Measurements from ENCODE around the gene DGKI.

The DGKI gene

GRCh38 chr7:137592232-137592896 lies 254.4 kb downstream of the DGKI start:
- no peak overlapping the region for H3K4me3 ChIP-seq (ENCODE audit: low read length)
- no peaks in the 10 kb centered on the region for H3K27me3 ChIP-seq (ENCODE audit: control insufficient read depth, insufficient read depth, low read length)
- H3K9me3 ChIP-seq (ENCODE audit: control insufficient read depth, low read depth, low read length) = no peaks in the 10 kb centered on the region
- no peak overlapping the region for H3K27ac ChIP-seq (ENCODE audit: low read length)
- H3K9ac ChIP-seq (ENCODE audit: low read length) = no peak overlapping the region
- H3K4me1 ChIP-seq (ENCODE audit: control insufficient read depth, low read depth, low read length) = peaks cover 16% of the 10 kb centered on the region
- no peaks in the 10 kb centered on the region for H3K36me3 ChIP-seq (ENCODE audit: control insufficient read depth, low read depth, low read length)

DNA sequence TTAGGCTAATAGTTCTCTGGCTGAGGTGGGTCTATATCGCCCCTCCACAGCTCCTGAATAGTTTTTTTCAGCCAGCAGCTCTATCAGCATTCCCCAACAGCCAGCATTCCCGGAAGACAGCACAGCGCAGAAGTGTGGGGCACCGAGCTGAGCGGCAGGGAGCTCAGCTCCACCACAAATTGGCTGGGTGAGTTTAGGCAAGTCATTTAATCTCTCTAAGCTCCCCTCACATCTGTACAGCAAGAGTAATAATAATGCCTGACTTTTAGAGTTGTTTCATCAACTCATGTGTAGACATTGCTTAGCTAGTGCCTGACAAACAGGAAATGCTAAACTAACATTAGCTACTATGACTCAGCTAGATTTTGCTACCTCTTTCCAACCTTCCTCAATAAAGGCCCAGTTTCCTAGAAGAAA lies 255.3 kb downstream of the DGKI start:
- Histone ChIP-seq H3K9ac (ENCODE audit: low read length) (no peak overlapping the region), H3K27ac (ENCODE audit: low read length) (no peak overlapping the region), H3K27me3 (ENCODE audit: control insufficient read depth, insufficient read depth, low read length) (no peaks in the 10 kb centered on the region), H3K36me3 (ENCODE audit: control insufficient read depth, low read depth, low read length) (no peaks in the 10 kb centered on the region), H3K4me1 (ENCODE audit: control insufficient read depth, low read depth, low read length) (peaks cover 16% of the 10 kb centered on the region), H3K4me3 (ENCODE audit: low read length) (no peak overlapping the region), H3K9me3 (ENCODE audit: control insufficient read depth, low read depth, low read length) (no peaks in the 10 kb centered on the region)

DNA sequence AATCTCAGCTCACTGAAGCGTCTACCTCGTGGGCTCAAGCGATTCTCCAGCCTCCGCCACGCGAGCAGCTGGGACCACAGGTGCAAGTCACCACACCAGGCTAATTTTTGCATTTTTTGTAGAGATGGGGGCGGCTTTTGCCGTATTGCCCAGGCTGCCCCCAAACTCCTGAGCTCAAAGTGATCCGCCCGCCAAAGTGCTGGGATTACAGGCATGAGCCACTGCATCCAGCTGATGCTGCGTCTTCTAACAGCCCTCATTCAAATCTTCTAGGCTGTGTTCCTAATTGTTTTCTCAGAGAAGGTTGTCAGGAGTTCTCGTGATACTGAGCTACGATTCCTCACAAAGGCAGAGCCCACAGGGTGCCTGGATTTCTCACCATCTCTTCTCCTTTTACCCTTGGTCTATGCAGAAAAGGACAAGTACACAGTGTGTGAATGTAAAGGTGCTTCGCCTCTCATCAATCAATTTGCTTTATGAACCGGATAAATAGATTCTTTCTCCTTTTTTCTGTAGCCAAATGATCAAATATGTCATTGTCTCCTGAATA lies 255.9 kb downstream of the DGKI start:
- Histone ChIP-seq H3K27ac (ENCODE audit: low read length) (no peak overlapping the region), H3K4me1 (ENCODE audit: control insufficient read depth, low read depth, low read length) (peaks cover 16% of the 10 kb centered on the region), H3K27me3 (ENCODE audit: control insufficient read depth, insufficient read depth, low read length) (no peaks in the 10 kb centered on the region), H3K9me3 (ENCODE audit: control insufficient read depth, low read depth, low read length) (no peaks in the 10 kb centered on the region), H3K9ac (ENCODE audit: low read length) (no peak overlapping the region), H3K36me3 (ENCODE audit: control insufficient read depth, low read depth, low read length) (no peaks in the 10 kb centered on the region), H3K4me3 (ENCODE audit: low read length) (no peak overlapping the region)

DNA sequence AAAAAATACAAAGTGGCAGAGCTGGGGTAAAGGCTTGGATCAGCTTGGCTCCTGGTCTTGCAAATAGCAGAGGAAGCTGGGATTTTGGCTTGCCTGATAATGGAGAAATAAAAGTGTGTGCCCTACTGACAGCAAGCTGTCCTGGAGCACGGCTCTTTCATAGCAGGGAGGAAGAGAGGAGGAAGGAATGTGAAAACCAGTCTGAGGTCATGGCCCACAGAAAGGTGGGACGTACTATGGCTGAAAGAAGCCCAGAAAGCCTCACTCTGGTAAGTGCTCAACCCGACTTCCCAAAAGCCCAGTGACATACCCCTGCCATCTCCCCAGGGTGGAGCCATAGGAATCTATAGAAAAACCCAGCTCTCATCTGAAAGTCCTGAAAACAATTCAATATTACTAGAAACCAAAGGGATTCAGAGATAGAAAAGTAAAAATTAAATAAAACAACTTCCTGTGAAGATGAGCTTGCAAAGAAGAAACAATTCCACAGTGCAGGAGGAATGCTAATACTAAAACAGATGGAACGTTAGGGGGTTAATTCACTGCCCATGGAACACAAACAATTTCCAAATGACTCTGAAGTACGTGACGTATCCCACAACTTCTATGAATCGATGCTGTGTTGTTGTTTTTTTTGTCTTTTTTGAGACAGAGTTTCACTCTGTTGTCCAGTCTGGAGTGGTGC lies 256.6 kb downstream of the DGKI start:
- Histone ChIP-seq H3K27ac (ENCODE audit: low read length) (no peak overlapping the region), H3K4me1 (ENCODE audit: control insufficient read depth, low read depth, low read length) (peaks cover 16% of the 10 kb centered on the region)

GRCh38 chr7:137587326-137587725 lies 259.4 kb downstream of the DGKI start:
- H3K4me1 ChIP-seq (ENCODE audit: control insufficient read depth, low read depth, low read length) = peaks cover 16% of the 10 kb centered on the region
- no peaks in the 10 kb centered on the region for H3K36me3 ChIP-seq (ENCODE audit: control insufficient read depth, low read depth, low read length)
- no peak overlapping the region for H3K9ac ChIP-seq (ENCODE audit: low read length)
- H3K9me3 ChIP-seq (ENCODE audit: control insufficient read depth, low read depth, low read length) = no peaks in the 10 kb centered on the region
- H3K4me3 ChIP-seq (ENCODE audit: low read length) = no peak overlapping the region
- H3K27me3 ChIP-seq (ENCODE audit: control insufficient read depth, insufficient read depth, low read length) = no peaks in the 10 kb centered on the region
- no peak overlapping the region for H3K27ac ChIP-seq (ENCODE audit: low read length)

More for the DNA sequence above, 256.6 kb downstream of the DGKI start:
- Histone ChIP-seq H3K36me3 (ENCODE audit: control insufficient read depth, low read depth, low read length) (no peaks in the 10 kb centered on the region), H3K27me3 (ENCODE audit: control insufficient read depth, insufficient read depth, low read length) (no peaks in the 10 kb centered on the region), H3K9ac (ENCODE audit: low read length) (no peak overlapping the region), H3K9me3 (ENCODE audit: control insufficient read depth, low read depth, low read length) (no peaks in the 10 kb centered on the region), H3K4me3 (ENCODE audit: low read length) (no peak overlapping the region)

DNA sequence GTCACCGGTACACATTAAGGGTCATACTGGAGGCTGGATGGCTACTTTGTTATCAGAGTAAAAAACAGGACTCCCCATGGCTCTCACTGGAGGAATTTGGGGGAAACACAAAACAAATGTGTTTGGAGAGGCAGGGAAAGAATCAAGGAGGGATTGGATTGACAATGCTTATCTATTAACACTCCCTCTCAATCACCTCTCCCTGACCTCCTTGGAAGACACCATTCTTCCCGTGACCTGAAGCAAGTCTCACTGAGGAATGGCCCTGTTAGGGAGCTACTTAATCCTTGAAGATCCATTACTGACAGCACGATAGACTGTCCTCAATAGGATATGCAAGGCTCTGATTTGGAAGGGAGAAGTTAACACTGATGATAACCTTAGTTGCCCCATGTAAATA lies 261.2 kb downstream of the DGKI start:
- H3K27ac ChIP-seq (ENCODE audit: low read length) = no peak overlapping the region
- no peak overlapping the region for H3K4me3 ChIP-seq (ENCODE audit: low read length)
- no peak overlapping the region for H3K9ac ChIP-seq (ENCODE audit: low read length)
- peaks cover 4% of the 10 kb centered on the region for H3K4me1 ChIP-seq (ENCODE audit: control insufficient read depth, low read depth, low read length)
- no peaks in the 10 kb centered on the region for H3K27me3 ChIP-seq (ENCODE audit: control insufficient read depth, insufficient read depth, low read length)
- H3K36me3 ChIP-seq (ENCODE audit: control insufficient read depth, low read depth, low read length) = no peaks in the 10 kb centered on the region
- no peaks in the 10 kb centered on the region for H3K9me3 ChIP-seq (ENCODE audit: control insufficient read depth, low read depth, low read length)

DNA sequence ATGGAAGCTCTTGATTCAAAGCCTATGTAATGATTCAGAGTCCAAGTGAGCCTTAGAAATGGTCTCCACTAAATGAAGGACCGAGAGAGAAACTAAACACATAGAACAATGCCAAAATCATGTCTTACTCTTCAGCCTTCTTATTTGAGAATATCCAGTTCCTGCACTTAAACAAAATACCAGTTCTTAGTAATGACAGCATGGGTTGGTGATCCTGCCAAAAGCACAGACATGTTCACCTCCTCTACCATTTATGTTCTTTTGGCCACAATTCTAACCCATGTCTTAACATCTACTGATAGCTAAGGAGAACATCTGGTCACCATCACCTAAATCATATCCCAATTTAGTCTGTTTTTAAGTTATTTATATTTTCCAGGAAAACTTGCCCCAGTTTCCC lies 263.6 kb downstream of the DGKI start:
- Histone ChIP-seq H3K27ac (ENCODE audit: low read length) (no peak overlapping the region), H3K9me3 (ENCODE audit: control insufficient read depth, low read depth, low read length) (no peaks in the 10 kb centered on the region), H3K4me3 (ENCODE audit: low read length) (no peak overlapping the region), H3K27me3 (ENCODE audit: control insufficient read depth, insufficient read depth, low read length) (no peaks in the 10 kb centered on the region), H3K4me1 (ENCODE audit: control insufficient read depth, low read depth, low read length) (peaks cover 3% of the 10 kb centered on the region), H3K9ac (ENCODE audit: low read length) (no peak overlapping the region), H3K36me3 (ENCODE audit: control insufficient read depth, low read depth, low read length) (no peaks in the 10 kb centered on the region)

GRCh38 chr7:137579913-137580640 lies 266.7 kb downstream of the DGKI start:
- no peak overlapping the region for H3K9ac ChIP-seq (ENCODE audit: low read length)
- no peaks in the 10 kb centered on the region for H3K27me3 ChIP-seq (ENCODE audit: control insufficient read depth, insufficient read depth, low read length)
- no peak overlapping the region for H3K4me3 ChIP-seq (ENCODE audit: low read length)
- H3K4me1 ChIP-seq (ENCODE audit: control insufficient read depth, low read depth, low read length) = peaks cover 3% of the 10 kb centered on the region
- no peaks in the 10 kb centered on the region for H3K36me3 ChIP-seq (ENCODE audit: control insufficient read depth, low read depth, low read length)
- no peaks in the 10 kb centered on the region for H3K9me3 ChIP-seq (ENCODE audit: control insufficient read depth, low read depth, low read length)
- H3K27ac ChIP-seq (ENCODE audit: low read length) = no peak overlapping the region

DNA sequence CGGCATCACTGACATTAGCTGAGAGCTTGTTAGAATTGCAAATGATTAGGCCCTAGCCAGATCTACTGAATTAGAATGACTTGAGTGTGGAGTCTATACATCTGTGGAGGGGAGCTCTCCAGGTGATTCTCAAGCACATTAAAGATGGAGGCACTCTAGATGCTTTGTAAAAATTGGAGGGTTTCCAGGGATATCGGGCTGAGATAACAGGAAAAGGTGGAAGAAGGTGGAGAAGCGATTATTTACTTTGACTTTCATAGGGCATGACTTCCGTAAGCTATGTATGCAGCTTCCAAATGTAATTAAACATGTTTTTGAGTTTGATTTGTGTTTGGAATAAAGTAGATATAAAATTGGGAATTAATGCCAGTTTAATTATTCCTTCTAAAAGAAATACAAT lies 268.2 kb downstream of the DGKI start:
- Histone ChIP-seq H3K36me3 (ENCODE audit: control insufficient read depth, low read depth, low read length) (no peaks in the 10 kb centered on the region), H3K9ac (ENCODE audit: low read length) (no peak overlapping the region), H3K27ac (ENCODE audit: low read length) (no peak overlapping the region), H3K4me3 (ENCODE audit: low read length) (no peak overlapping the region), H3K27me3 (ENCODE audit: control insufficient read depth, insufficient read depth, low read length) (no peaks in the 10 kb centered on the region), H3K9me3 (ENCODE audit: control insufficient read depth, low read depth, low read length) (no peaks in the 10 kb centered on the region), H3K4me1 (ENCODE audit: control insufficient read depth, low read depth, low read length) (peaks cover 3% of the 10 kb centered on the region)

DNA sequence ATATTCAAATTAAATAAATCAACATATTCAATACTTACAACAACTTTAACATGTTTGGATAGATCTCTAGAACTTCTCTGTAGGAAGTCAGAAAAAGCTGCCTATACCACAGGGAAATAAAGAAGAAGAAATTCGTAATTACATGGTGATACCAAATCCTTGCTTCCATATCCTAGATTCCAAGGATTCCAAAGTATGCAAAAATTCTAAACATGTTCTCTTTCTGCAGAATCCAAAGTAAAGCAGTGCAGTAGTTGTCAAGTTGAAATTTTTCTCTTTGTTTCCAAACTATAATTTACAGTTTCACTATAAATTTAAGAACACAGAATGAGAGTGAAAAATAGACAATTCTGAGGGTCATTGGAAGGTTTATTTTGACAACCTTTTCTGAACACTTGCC lies 269.6 kb downstream of the DGKI start:
- Histone ChIP-seq H3K4me3 (ENCODE audit: low read length) (no peak overlapping the region), H3K4me1 (ENCODE audit: control insufficient read depth, low read depth, low read length) (peaks cover 3% of the 10 kb centered on the region), H3K27ac (ENCODE audit: low read length) (no peak overlapping the region), H3K36me3 (ENCODE audit: control insufficient read depth, low read depth, low read length) (no peaks in the 10 kb centered on the region), H3K9me3 (ENCODE audit: control insufficient read depth, low read depth, low read length) (no peaks in the 10 kb centered on the region), H3K27me3 (ENCODE audit: control insufficient read depth, insufficient read depth, low read length) (no peaks in the 10 kb centered on the region), H3K9ac (ENCODE audit: low read length) (no peak overlapping the region)

GRCh38 chr7:137576481-137576880 lies 270.3 kb downstream of the DGKI start:
- peaks cover 3% of the 10 kb centered on the region for H3K4me1 ChIP-seq (ENCODE audit: control insufficient read depth, low read depth, low read length)
- no peaks in the 10 kb centered on the region for H3K27me3 ChIP-seq (ENCODE audit: control insufficient read depth, insufficient read depth, low read length)
- no peak overlapping the region for H3K27ac ChIP-seq (ENCODE audit: low read length)
- H3K4me3 ChIP-seq (ENCODE audit: low read length) = no peak overlapping the region
- no peaks in the 10 kb centered on the region for H3K9me3 ChIP-seq (ENCODE audit: control insufficient read depth, low read depth, low read length)
- H3K9ac ChIP-seq (ENCODE audit: low read length) = no peak overlapping the region
- no peaks in the 10 kb centered on the region for H3K36me3 ChIP-seq (ENCODE audit: control insufficient read depth, low read depth, low read length)

All from iPS-18a (cell line).